Forelimb muscle (tissue), 1 donor: ENCODE results near the gene SOX5. TPM values are rescaled to one million over a fixed set of nuclear protein-coding genes. Genes with fewer than 3 reads are reported as not detected.

Experiments used
- DNase-seq: peaks from one replicate; pipeline ENCODE4 v3.0.0-alpha.2; 2013; ENCODE audit warnings: low read depth
- polyA plus RNA-seq: library from polyadenylated mRNA; unstranded; fragments of 120-200 nt; gene quantifications from one replicate; pipeline ENCODE4 v1.2.1, GENCODE V29; 2013; ENCODE audit not compliant: insufficient read length

Gene SOX5
- 1.5 TPM for polyA plus RNA-seq

DNA sequence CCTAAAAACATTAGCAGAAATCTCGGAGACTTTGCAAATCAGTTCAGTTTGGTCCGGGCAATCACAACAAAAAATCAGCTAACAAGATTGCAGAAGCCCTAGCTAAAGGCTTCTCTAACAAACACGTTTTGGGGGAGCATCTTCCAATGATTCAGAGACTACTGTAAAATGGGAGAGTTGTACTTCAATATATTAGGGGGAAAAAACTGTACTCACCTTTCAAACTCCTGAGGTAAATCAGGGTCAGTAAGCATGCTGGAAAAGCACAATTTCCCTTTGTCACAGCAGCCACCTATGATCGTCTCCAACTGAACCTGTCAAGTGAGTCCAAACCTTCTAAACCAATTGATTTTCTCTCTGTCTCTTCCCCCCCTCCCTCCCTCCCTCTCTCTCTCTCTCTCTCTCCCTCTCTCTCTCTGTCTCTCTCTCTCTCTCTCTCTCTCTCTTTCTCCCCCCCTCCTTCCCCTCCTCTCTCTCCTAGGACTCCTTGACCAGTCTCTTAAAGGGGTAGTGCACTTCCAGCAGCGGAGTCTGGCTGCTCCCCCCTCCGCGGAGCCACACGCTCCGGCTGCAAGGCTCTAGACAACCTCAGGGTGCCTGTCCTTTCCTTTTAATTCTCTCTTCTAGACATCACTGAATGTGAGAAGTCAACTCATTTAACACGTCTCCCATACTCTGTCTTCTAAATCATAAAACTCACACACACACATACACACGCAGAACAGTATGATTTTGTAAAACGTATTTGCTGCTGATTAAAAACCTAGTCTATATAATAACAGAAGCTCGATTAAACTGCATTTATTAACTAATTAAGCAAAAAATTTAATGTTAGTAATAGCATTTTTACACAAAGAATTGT is at the start of gene SOX5:
Gene SOX5 (minus strand): TSS at position 323 of the 862 bp plus-strand sequence. CDS start 69 bp downstream, at position 254.
- DNase-seq: no peak

GRCh38 chr12:23987046-23987445 is 37.6 kb upstream of the SOX5 start:
- DNase-seq: no peak

DNA sequence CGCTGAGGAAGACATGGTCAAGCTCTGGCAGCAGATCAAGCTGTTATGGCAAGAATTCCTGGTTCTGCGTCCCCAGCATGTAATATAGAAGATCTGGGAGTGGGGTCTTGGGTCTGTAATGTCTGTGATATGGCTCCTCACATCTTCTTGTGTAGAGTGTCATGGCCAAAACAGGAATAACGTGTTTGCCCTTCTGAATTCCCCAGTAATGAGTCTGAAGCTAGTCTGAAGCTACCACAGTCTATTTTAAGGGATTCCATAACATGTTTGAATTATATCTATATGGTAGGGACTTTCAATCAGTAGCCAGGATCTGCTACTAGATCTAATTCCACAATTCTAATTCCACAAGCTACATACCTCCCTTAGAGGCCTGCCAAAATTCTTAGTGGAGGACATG is 31.4 kb upstream of the SOX5 start:
- no peak for DNase-seq

DNA sequence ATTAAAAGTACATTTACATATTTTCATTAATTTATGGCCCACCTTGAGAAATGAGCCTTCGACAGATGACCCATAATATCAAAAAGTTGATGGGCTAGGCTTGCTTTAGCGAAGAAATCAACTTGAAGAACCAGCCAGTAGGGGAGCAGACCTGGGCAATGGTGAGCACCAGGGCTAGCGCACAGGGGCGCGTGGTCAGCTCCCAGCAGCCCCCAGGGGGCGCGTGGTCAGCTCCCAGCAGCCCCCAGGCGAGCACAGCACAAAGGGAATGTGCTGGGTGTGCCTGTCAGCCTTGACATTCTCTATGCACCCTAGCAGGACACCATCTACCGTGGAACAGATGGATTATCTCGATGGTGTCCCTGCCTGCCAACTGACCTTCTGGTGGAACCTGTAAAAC is 15.3 kb upstream of the SOX5 start:
- no peak for DNase-seq

GRCh38 chr12:23959826-23960225 is 10.4 kb upstream of the SOX5 start:
- DNase-seq: no peak

GRCh38 chr12:23954332-23954731 is 4.9 kb upstream of the SOX5 start:
- no peak for DNase-seq

- DNase-seq: no peak
These were observed 2.6 kb upstream of the SOX5 start for GRCh38 chr12:23952071-23952470.

DNA sequence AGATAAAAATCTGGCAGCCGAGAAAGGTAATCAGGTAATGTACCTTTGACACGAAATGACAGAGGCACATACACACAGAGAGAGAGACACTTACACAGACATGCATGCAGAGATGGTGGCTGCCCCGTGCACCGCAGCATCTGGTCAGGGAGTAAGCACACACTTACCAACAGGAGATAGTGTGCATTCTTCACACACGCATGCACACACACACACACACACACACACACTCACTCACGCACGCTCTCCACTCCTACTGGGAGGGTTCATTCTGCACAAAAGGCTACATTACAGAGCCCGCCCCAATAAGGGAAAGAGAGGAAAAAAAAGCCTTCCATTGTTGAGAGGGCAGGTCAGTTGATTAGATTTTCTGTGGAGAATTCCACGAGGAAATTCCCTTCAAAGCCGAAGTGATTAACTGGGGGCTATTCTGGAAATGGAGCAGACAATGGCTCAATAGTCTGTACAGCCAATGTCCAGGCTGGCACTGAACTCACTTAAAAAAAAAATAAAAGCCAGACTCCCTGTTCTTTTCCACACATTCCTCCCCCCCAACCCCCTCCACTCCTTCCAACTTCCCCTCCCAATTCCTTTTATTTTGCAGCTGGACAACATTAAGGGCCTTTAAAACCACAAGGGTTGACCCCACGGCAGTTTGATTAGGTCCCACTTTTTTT is 1.4 kb upstream of the SOX5 start:
- DNase-seq: no peak

- no peak for DNase-seq
These were observed 822 bp upstream of the SOX5 start for GRCh38 chr12:23950210-23950774.

GRCh38 chr12:23948291-23948690 is 1.2 kb downstream of the SOX5 start:
- no peak for DNase-seq

DNA sequence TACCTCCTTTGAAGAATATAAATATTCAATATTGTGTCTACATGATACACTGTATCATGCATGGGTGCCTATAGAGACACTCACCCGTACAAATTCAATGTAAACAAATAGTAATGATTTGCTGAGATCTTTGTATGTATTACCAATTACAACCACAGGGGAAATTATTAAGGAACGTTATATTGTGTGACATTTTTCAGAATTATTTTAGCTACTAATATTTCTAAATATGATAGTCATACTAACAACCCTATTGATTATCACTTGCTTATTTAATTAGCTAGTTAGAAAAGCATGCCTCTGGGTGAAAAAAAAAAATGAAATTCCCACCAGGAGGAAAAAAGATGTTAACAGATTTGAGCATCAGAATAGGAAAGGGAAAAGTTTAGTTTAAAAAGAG is 2.1 kb downstream of the SOX5 start:
- no peak for DNase-seq

DNA sequence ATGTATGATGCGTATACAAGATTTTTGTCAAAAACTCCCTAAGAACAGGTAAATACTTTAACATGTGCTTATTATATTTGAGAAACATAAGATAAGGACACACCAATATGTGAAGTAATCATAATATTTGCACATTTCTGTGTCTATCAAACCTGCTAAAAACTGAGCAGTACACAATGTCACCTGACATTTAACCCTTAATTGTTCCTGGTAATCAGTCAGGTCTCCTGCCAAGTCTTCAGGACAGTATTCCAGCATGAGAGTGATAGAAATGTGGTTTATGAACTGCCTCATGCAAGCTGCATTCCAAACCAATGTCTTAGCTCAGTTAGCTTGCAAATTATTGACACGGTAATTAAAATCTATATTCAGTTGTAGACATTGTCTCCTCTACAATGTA is 4.2 kb downstream of the SOX5 start:
- DNase-seq: no peak

DNA sequence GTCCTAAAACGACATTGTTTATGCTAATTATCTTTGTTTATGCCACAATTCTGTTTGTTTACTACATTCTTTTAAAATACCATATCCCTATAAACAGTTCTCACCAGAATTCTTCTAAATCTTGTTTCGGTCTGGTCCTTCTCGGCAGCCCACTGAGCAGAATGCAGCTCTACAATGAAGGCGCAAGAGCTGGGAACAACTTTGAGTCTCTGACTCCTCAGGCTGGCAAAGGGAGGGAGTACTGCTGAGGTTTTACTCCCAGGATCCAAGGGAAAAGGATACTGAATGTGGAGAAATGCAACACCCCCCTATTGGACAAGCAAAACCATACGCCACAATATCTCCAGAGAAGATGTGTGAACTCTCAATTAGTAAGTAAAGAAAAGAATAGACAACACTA is 5.4 kb downstream of the SOX5 start:
- DNase-seq: no peak

DNA sequence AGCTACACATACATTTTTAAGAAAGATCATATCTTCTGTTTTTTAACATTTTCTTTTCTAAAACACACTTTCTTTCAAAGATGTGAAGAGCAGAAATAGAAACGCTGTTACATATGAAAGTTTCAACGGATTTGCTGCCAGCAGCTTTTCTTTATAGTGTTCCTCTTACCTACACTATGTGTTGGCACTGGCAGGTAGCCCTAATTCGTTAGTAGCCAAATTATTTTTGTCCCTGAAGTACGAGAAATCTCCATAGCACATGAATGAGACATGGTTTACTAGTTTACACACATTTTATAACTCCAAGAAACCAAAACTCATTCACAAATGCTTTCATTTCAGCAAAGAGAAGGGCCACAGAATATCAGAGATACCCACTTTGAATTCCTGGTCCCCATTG is 6.6 kb downstream of the SOX5 start:
- no peak for DNase-seq

DNA sequence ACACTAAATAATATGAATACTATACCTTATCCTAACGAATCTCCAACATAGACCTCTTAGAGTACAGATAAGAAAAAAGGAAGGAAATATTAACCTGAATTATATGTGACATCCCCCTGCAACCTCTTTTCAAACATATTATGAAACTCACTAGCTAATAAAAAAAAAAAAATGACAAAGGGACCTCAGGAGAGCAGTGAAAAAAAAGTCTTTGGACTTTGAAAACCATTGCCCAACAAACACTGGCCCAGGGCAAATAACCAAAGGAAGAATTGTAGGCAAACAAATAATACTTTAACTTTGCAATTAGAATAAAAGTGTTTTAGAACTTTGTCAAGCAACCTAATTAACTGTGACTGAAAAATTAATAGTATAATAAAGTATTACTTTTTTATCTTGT is 7.7 kb downstream of the SOX5 start:
- no peak for DNase-seq

DNA sequence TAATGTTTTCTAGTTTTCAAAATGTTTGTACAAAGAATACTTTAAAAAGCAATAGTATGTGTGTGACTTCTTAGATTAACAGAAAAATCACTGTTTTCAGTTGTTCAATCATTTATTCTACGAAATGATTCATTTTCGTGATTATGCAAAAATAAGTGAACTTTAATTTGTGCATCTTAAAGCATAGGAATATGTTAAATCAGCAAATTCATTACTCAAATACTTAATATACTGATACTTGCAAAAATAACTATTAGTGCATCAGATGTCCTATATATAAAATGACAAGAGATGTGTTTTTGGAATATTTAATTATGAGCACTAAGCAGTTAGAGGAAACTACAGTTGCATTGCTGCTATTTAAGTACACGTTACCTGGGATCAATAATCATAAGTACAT is 11.0 kb downstream of the SOX5 start:
- no peak for DNase-seq

- DNase-seq: no peak
These were observed 18.3 kb downstream of the SOX5 start for GRCh38 chr12:23931176-23931575.

- no peak for DNase-seq
These were observed 18.9 kb downstream of the SOX5 start for GRCh38 chr12:23930599-23930998.

- DNase-seq: no peak
These were observed 19.6 kb downstream of the SOX5 start for GRCh38 chr12:23929906-23930305.

DNA sequence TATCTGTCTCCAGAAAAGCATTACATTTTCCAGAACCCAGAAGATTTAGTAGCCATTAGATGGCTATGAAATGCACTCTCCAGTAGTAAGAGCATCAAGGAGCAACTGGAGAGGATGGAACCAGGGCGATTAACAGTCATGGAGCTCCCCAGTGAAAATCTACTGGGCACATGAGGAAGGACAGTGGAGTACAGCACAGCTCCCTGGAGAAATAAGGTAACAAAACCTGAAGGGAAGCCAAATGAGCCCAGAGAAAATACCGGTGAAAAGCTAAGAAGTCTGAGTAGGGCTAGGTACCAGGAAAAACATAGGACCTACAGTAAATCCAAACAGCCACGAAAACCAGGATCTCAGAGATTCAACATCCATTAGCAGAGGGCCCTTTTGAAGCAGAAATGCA is 21.6 kb downstream of the SOX5 start:
- DNase-seq: no peak

- no peak for DNase-seq
These were observed 28.2 kb downstream of the SOX5 start for GRCh38 chr12:23921099-23921856.

DNA sequence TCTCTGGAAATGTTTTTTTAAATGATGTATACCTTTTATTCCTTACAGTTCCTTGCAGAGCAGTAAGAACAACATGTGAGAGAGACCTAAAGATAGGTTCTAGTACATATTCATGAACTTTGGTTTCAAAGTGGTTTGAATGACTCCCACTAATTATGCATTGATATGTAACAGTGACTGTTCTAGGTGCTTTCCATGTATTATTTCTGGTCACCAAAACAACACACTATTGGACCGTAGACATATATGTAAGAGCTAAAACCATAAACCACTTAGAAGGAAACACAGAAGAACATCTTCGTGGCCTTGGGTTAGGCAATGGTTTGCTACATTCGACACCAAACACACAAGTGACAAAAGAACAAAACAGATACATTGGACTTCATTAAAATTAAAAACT is 37.9 kb downstream of the SOX5 start:
- DNase-seq: no peak
